Skin epidermis (tissue), 12 donors: ENCODE results near the gene TFF3.

Experiments
- H3K27ac ChIP-seq, 21 experiments: fragments of 200-600 bp; sonication (generic) in 11 of 21; one replicate each; pipeline ENCODE4 v1.5.0; 2020; ENCODE audit warnings: mild to moderate bottlenecking in 3 of 21, inconsistent platforms in 2 of 21, moderate library complexity in 2 of 21
- H3K4me3 ChIP-seq, 7 experiments: fragments of 200-600 bp; sonication (generic) in 2 of 7; one replicate each; pipeline ENCODE4 v1.5.0; 2020; ENCODE audit warnings: inconsistent platforms in 2 of 7, mild to moderate bottlenecking in 2 of 7, moderate library complexity in 1 of 7

TFF3 gene

GRCh38 chr21:42324896-42325295 lies 9.7 kb upstream of the TFF3 start:
- Histone ChIP-seq H3K4me3 (no peak overlapping the region), H3K27ac (no peak overlapping the region)

GRCh38 chr21:42321845-42322244 lies 6.6 kb upstream of the TFF3 start:
- no peak overlapping the region for H3K4me3 ChIP-seq
- H3K27ac ChIP-seq, result no peak overlapping the region

GRCh38 chr21:42321231-42321630 lies 6.0 kb upstream of the TFF3 start:
- H3K27ac ChIP-seq, result no peak overlapping the region
- H3K4me3 ChIP-seq, result no peak overlapping the region

GRCh38 chr21:42320791-42321190 lies 5.6 kb upstream of the TFF3 start:
- Histone ChIP-seq H3K27ac (no peak overlapping the region), H3K4me3 (no peak overlapping the region)

GRCh38 chr21:42319851-42320572 lies 4.8 kb upstream of the TFF3 start:
- Histone ChIP-seq H3K27ac (no peak overlapping the region), H3K4me3 (no peak overlapping the region)

- H3K27ac ChIP-seq, result no peak overlapping the region
Observed at GRCh38 chr21:42319376-42319775, 4.2 kb upstream of the TFF3 start.

GRCh38 chr21:42317826-42318746 lies 2.9 kb upstream of the TFF3 start:
- Histone ChIP-seq H3K27ac (no peak overlapping the region), H3K4me3 (no peak overlapping the region)

More at GRCh38 chr21:42319376-42319775, 4.2 kb upstream of the TFF3 start:
- no peak overlapping the region for H3K4me3 ChIP-seq

- Histone ChIP-seq H3K27ac (no peak overlapping the region), H3K4me3 (no peak overlapping the region)
Observed at GRCh38 chr21:42317341-42317741, 2.1 kb upstream of the TFF3 start.

GRCh38 chr21:42316891-42317290 lies 1.7 kb upstream of the TFF3 start:
- H3K27ac ChIP-seq, result no peak overlapping the region

GRCh38 chr21:42314616-42315295 lies 453 bp downstream of the TFF3 start:
- H3K4me3 ChIP-seq, result no peak overlapping the region
- H3K27ac ChIP-seq, result no peak overlapping the region

More at GRCh38 chr21:42316891-42317290, 1.7 kb upstream of the TFF3 start:
- no peak overlapping the region for H3K4me3 ChIP-seq

GRCh38 chr21:42313501-42313969 lies 1.7 kb downstream of the TFF3 start:
- Histone ChIP-seq H3K4me3 (no peak overlapping the region), H3K27ac (no peak overlapping the region)

GRCh38 chr21:42312626-42313104 lies 2.5 kb downstream of the TFF3 start:
- Histone ChIP-seq H3K27ac (no peak overlapping the region), H3K4me3 (no peak overlapping the region)

GRCh38 chr21:42311816-42312625 lies 3.2 kb downstream of the TFF3 start:
- Histone ChIP-seq H3K27ac (no peak overlapping the region), H3K4me3 (no peak overlapping the region)

- Histone ChIP-seq H3K27ac (no peak overlapping the region), H3K4me3 (no peak overlapping the region)
Observed at GRCh38 chr21:42311160-42311559, 4.0 kb downstream of the TFF3 start.

- H3K4me3 ChIP-seq, result no peak overlapping the region
- no peak overlapping the region for H3K27ac ChIP-seq
Observed at GRCh38 chr21:42310411-42311001, 4.7 kb downstream of the TFF3 start.

GRCh38 chr21:42309753-42310213 lies 5.4 kb downstream of the TFF3 start:
- Histone ChIP-seq H3K4me3 (no peak overlapping the region), H3K27ac (no peak overlapping the region)

GRCh38 chr21:42308914-42309752 lies 6.1 kb downstream of the TFF3 start:
- Histone ChIP-seq H3K4me3 (no peak overlapping the region), H3K27ac (no peak overlapping the region)
